Rectal smooth muscle tissue (tissue), 1 donor: ENCODE measurements around the gene SAMD14.

Experiments
- H3K27ac ChIP-seq: one replicate; pipeline ENCODE4 v1.7.0; 2013; ENCODE audit warnings: low read depth, low read length, inconsistent platforms
- H3K27me3 ChIP-seq: one replicate; pipeline ENCODE4 v1.7.0; 2013; ENCODE audit warnings: low read length; ENCODE audit not compliant: control insufficient read depth, insufficient read depth
- H3K36me3 ChIP-seq: one replicate; pipeline ENCODE4 v1.7.0; 2013; ENCODE audit warnings: low read length; ENCODE audit not compliant: control insufficient read depth, insufficient read depth
- H3K4me1 ChIP-seq: one replicate; pipeline ENCODE4 v1.7.0; 2013; ENCODE audit warnings: low read length; ENCODE audit not compliant: control insufficient read depth, insufficient read depth
- H3K4me3 ChIP-seq: one replicate; pipeline ENCODE4 v1.7.0; 2013; ENCODE audit warnings: low read length
- H3K9ac ChIP-seq: one replicate; pipeline ENCODE4 v1.7.0; 2013; ENCODE audit warnings: low read length

The SAMD14 gene

GRCh38 chr17:50170662-50171370, 40.9 kb upstream of the SAMD14 start:
- no peak overlapping the region for H3K4me3 ChIP-seq
- H3K4me1 ChIP-seq: peaks cover 27% of the 10 kb centered on the region
- H3K9ac ChIP-seq: no peak overlapping the region
- H3K36me3 ChIP-seq: no peaks in the 10 kb centered on the region
- no peak overlapping the region for H3K27ac ChIP-seq
- H3K27me3 ChIP-seq: no peaks in the 10 kb centered on the region

- Histone ChIP-seq H3K4me1 (peaks cover 25% of the 10 kb centered on the region), H3K36me3 (no peaks in the 10 kb centered on the region), H3K4me3 (no peak overlapping the region), H3K9ac (no peak overlapping the region), H3K27me3 (no peaks in the 10 kb centered on the region), H3K27ac (no peak overlapping the region)
Observed at GRCh38 chr17:50169881-50170459, 40.0 kb upstream of the SAMD14 start.

- Histone ChIP-seq H3K4me1 (peaks cover 25% of the 10 kb centered on the region), H3K36me3 (no peaks in the 10 kb centered on the region), H3K27me3 (no peaks in the 10 kb centered on the region), H3K27ac (no peak overlapping the region), H3K4me3 (no peak overlapping the region), H3K9ac (no peak overlapping the region)
Observed at GRCh38 chr17:50169121-50169764, 39.3 kb upstream of the SAMD14 start.

- Histone ChIP-seq H3K27me3 (no peaks in the 10 kb centered on the region), H3K4me1 (peaks cover 19% of the 10 kb centered on the region)
Observed at GRCh38 chr17:50168319-50168718, 38.4 kb upstream of the SAMD14 start.

GRCh38 chr17:50167371-50167770, 37.4 kb upstream of the SAMD14 start:
- Histone ChIP-seq H3K4me1 (peaks cover 14% of the 10 kb centered on the region), H3K27ac (no peak overlapping the region), H3K36me3 (no peaks in the 10 kb centered on the region), H3K4me3 (no peak overlapping the region), H3K27me3 (no peaks in the 10 kb centered on the region), H3K9ac (no peak overlapping the region)

More at GRCh38 chr17:50168319-50168718, 38.4 kb upstream of the SAMD14 start:
- no peak overlapping the region for H3K27ac ChIP-seq
- H3K4me3 ChIP-seq: no peak overlapping the region
- H3K36me3 ChIP-seq: no peaks in the 10 kb centered on the region
- no peak overlapping the region for H3K9ac ChIP-seq

GRCh38 chr17:50166518-50167181, 36.7 kb upstream of the SAMD14 start:
- Histone ChIP-seq H3K27me3 (no peaks in the 10 kb centered on the region), H3K4me3 (peak overlapping the region; percentile 61), H3K36me3 (no peaks in the 10 kb centered on the region), H3K27ac (peak overlapping the region; percentile 96), H3K4me1 (peaks cover 14% of the 10 kb centered on the region), H3K9ac (peak overlapping the region; percentile 64)

GRCh38 chr17:50165867-50166517, 36.0 kb upstream of the SAMD14 start, which contains the start of gene SGCA:
SGCA (plus strand) TSS chr17:50166005; CDS start chr17:50166041, 36 bp downstream.
- Histone ChIP-seq H3K27ac (peak within 1 kb of the TSS; percentile 96), H3K9ac (peak within 1 kb of the TSS; percentile 64), H3K27me3 (no peaks in the 10 kb centered on the region), H3K4me3 (peak within 1 kb of the TSS; percentile 61), H3K36me3 (no peaks in the 10 kb centered on the region), H3K4me1 (peaks cover 15% of the 10 kb centered on the region)

- Histone ChIP-seq H3K4me3 (peak overlapping the region; percentile 61), H3K9ac (peak overlapping the region; percentile 5), H3K36me3 (no peaks in the 10 kb centered on the region), H3K4me1 (peaks cover 17% of the 10 kb centered on the region), H3K27ac (peak overlapping the region; percentile 96), H3K27me3 (no peaks in the 10 kb centered on the region)
Observed at GRCh38 chr17:50165466-50165865, 35.5 kb upstream of the SAMD14 start.

GRCh38 chr17:50165066-50165465, 35.1 kb upstream of the SAMD14 start:
- Histone ChIP-seq H3K27ac (peak overlapping the region; percentile 96), H3K27me3 (no peaks in the 10 kb centered on the region), H3K4me3 (peak overlapping the region; percentile 61), H3K36me3 (no peaks in the 10 kb centered on the region), H3K4me1 (peaks cover 17% of the 10 kb centered on the region), H3K9ac (peak overlapping the region; percentile 5)

GRCh38 chr17:50164697-50164988, 34.7 kb upstream of the SAMD14 start:
- H3K4me3 ChIP-seq: no peak overlapping the region
- no peak overlapping the region for H3K9ac ChIP-seq
- H3K27ac ChIP-seq: no peak overlapping the region
- H3K27me3 ChIP-seq: no peaks in the 10 kb centered on the region
- peaks cover 17% of the 10 kb centered on the region for H3K4me1 ChIP-seq
- no peaks in the 10 kb centered on the region for H3K36me3 ChIP-seq

- no peaks in the 10 kb centered on the region for H3K27me3 ChIP-seq
- H3K36me3 ChIP-seq: no peaks in the 10 kb centered on the region
- no peak overlapping the region for H3K27ac ChIP-seq
Observed at GRCh38 chr17:50163843-50164696, 34.1 kb upstream of the SAMD14 start.

More at GRCh38 chr17:50163843-50164696, 34.1 kb upstream of the SAMD14 start:
- no peak overlapping the region for H3K4me3 ChIP-seq
- no peak overlapping the region for H3K9ac ChIP-seq
- peaks cover 16% of the 10 kb centered on the region for H3K4me1 ChIP-seq
